Spleen (tissue), 11 donors: ENCODE data around the gene IFNLR1. TPM values are rescaled to one million over a fixed set of nuclear protein-coding genes. Genes with fewer than 3 reads are reported as not detected.

ENCODE experiments used
- DNase-seq: peaks from one replicate; pipeline ENCODE4 v3.0.0-alpha.2; 2020
- H3K27ac ChIP-seq, 8 donors: fragments of 200-600 bp; sonication (generic) in 7 of 8; 1 replicate in 4 of 8; 2 replicates in 4 of 8; pipeline versions ENCODE4 v1.5.0 to v1.8.0; 2016 to 2021; ENCODE audit warnings: inconsistent platforms in 4 of 8, mild to moderate bottlenecking in 4 of 8, moderate library complexity in 1 of 8
- H3K27me3 ChIP-seq, 7 donors: fragments of 200-600 bp; sonication (generic) in 6 of 7; replicated peaks in 1 of 7; 1 replicate in 4 of 7; 2 replicates in 3 of 7; pipeline versions ENCODE4 v1.5.0 to v1.8.0; 2016 to 2021; ENCODE audit warnings: inconsistent platforms in 3 of 7, mild to moderate bottlenecking in 1 of 7
- H3K36me3 ChIP-seq, 6 donors: fragments of 200-600 bp; sonication (generic) in 5 of 6; 1 replicate in 4 of 6; 2 replicates in 2 of 6; pipeline versions ENCODE4 v1.5.0 to v1.8.0; 2016 to 2021; ENCODE audit warnings: inconsistent platforms in 2 of 6
- H3K4me1 ChIP-seq, 6 donors: fragments of 200-600 bp; sonication (generic) in 5 of 6; 1 replicate in 3 of 6; 2 replicates in 3 of 6; pipeline versions ENCODE4 v1.5.0 to v1.8.0; 2016 to 2021; ENCODE audit warnings: inconsistent platforms in 3 of 6
- H3K4me3 ChIP-seq, 8 donors: fragments of 200-600 bp; sonication (generic) in 7 of 8; 1 replicate in 4 of 8; 2 replicates in 4 of 8; pipeline versions ENCODE4 v1.5.0 to v1.8.0; 2016 to 2021; ENCODE audit warnings: inconsistent platforms in 4 of 8, mild to moderate bottlenecking in 4 of 8, moderate library complexity in 2 of 8
- H3K9me3 ChIP-seq, 8 donors: fragments of 200-600 bp; sonication (generic) in 7 of 8; 1 replicate in 4 of 8; 2 replicates in 4 of 8; pipeline versions ENCODE4 v1.5.0 to v1.8.0; 2016 to 2021; ENCODE audit warnings: inconsistent platforms in 4 of 8
- CTCF ChIP-seq, 11 experiments: fragments of 200-600 bp in 7 of 11; fragments of 450-650 bp in 4 of 11; sonication (generic) in 4 of 11; IDR thresholded peaks in 8 of 11; conservative IDR thresholded peaks in 3 of 11; 1 replicate in 7 of 11; 2 replicates in 4 of 11; pipeline versions ENCODE4 v1.4.0 to v1.8.0; 2016 to 2021; ENCODE audit warnings: antibody characterized with exemption in 11 of 11, inconsistent platforms in 4 of 11, mild to moderate bottlenecking in 1 of 11
- POLR2A ChIP-seq, 3 donors: fragments of 450-650 bp; IDR thresholded peaks; one replicate each; pipeline ENCODE4 v1.5.1; 2017; ENCODE audit warnings: antibody characterized with exemption in 3 of 3, mild to moderate bottlenecking in 1 of 3
- POLR2AphosphoS5 ChIP-seq, 3 donors: sonication (generic); formaldehyde crosslinking; IDR thresholded peaks; one replicate each; pipeline ENCODE4 v1.5.1; 2017; ENCODE audit warnings: antibody characterized with exemption in 3 of 3
- WGBS, 5 donors: extraction: QIAGEN DNeasy Blood & Tissue Kit in 3 of 5; methylation state at CpG; one replicate each; pipeline versions ENCODE4 v1.1.5 to v1.1.7; 2013 to 2018; 5-methylcytosine and 5-hydroxymethylcytosine counted together
- intact Hi-C: fragments of 100-400 bp; cut with DNase I; formaldehyde crosslinking; loops from one replicate; pipeline ENCODE4 v1.15.0; 2023; ENCODE audit warnings: low total_unique reads
- polyA plus RNA-seq, 3 donors: library from polyadenylated mRNA; stranded (reverse); fragments of 200-250 nt; gene quantifications; one replicate each; pipeline ENCODE4 v1.2.1, GENCODE V29; 2013
- total RNA-seq, 7 donors: library from RNA; depleted of rRNA in 3 of 7; stranded (reverse); fragments of >200 nt in 3 of 7; fragmentation: NEBNext Ultra II Directional in 4 of 7; extraction: Animal tissue kit (Norgen Biotek cat#: 25700) in 4 of 7; gene quantifications; one replicate each; pipeline versions ENCODE4 v1.1.0 to v1.2.1, GENCODE V29; 2016 to 2021
- donor health status: healthy with polysubstance abuse.
- donor health status: DM: no; HTN: no; CAD: no; lungs with moderate emphysema.
- donor health status: DM: no; HTN: no; CAD: no.
- donor health status: Bipolar disorder and iron deficiency.
- donor health status: healthy.
- donor health status: DM: no; HTN: no; CAD: no.
- donor health status: DM: yes; HTN: yes; CAD: no.

IFNLR1 gene
- total and polyA plus RNA-seq, 10 donors, result 1.7 to 8.9 (median 3.6) TPM

GRCh38 chr1:24126018-24126671, 60.9 kb downstream of the IFNLR1 start:
- no peak for DNase-seq
- intact Hi-C loops, result no loop called here
- Histone ChIP-seq H3K27ac (no peak overlapping the region), H3K4me3 (no peak overlapping the region), H3K27me3 (peaks cover 0 to 4% (median 0%) of the 10 kb centered on the region in 7 donors), H3K4me1 (no peaks in the 10 kb centered on the region), H3K36me3 (no peaks in the 10 kb centered on the region), H3K9me3 (peaks cover 0 to 23% (median 19%) of the 10 kb centered on the region in 8 donors)
- TF ChIP-seq POLR2AphosphoS5 (IDR thresholded peaks at IDR 0.05) (no peak), POLR2A (IDR thresholded peaks at IDR 0.05) (no peak), CTCF (IDR thresholded peaks at IDR 0.05 in 8 of 11, conservative IDR thresholded peaks at IDR 0.05 in 3 of 11) (no peak)
- WGBS, 5 donors, result 35 to 56% (median 42%) methylated on average over 6 of the region's 6 CpGs

- WGBS, 5 donors, result 55 to 67% (median 62%) methylated on average over 4 of the region's 4 CpGs
- peaks cover 0 to 16% (median 12%) of the 10 kb centered on the region in 8 donors for H3K9me3 ChIP-seq
- peaks cover 0 to 5% (median 0%) of the 10 kb centered on the region in 7 donors for H3K27me3 ChIP-seq
- H3K4me1 ChIP-seq, result peaks cover 0 to 2% (median 0%) of the 10 kb centered on the region in 6 donors
- TF ChIP-seq CTCF (IDR thresholded peaks at IDR 0.05 in 8 of 11, conservative IDR thresholded peaks at IDR 0.05 in 3 of 11), result no peak
- no peak for TF ChIP-seq POLR2AphosphoS5 (IDR thresholded peaks at IDR 0.05)
- no peak for TF ChIP-seq POLR2A (IDR thresholded peaks at IDR 0.05)
- H3K36me3 ChIP-seq, result no peaks in the 10 kb centered on the region
- H3K4me3 ChIP-seq, result no peak overlapping the region
- DNase-seq, result no peak
- no peak overlapping the region for H3K27ac ChIP-seq
- intact Hi-C loops, result no loop called here
Observed at GRCh38 chr1:24125456-24125855, 61.6 kb downstream of the IFNLR1 start.

- H3K4me3 ChIP-seq, result no peak overlapping the region
- DNase-seq, result no peak
- intact Hi-C loops, result no loop called here
- H3K27ac ChIP-seq, result no peak overlapping the region
- TF ChIP-seq POLR2AphosphoS5 (IDR thresholded peaks at IDR 0.05) (no peak), POLR2A (IDR thresholded peaks at IDR 0.05) (no peak), CTCF (IDR thresholded peaks at IDR 0.05 in 8 of 11, conservative IDR thresholded peaks at IDR 0.05 in 3 of 11) (no peak)
- no peaks in the 10 kb centered on the region for H3K36me3 ChIP-seq
- H3K27me3 ChIP-seq, result peaks cover 0 to 7% (median 0%) of the 10 kb centered on the region in 7 donors
- peaks cover 0 to 12% (median 7%) of the 10 kb centered on the region in 8 donors for H3K9me3 ChIP-seq
- WGBS, 5 donors, result 56 to 80% (median 79%) methylated on average over 2 of the region's 2 CpGs
- H3K4me1 ChIP-seq, result peaks cover 0 to 6% (median 2%) of the 10 kb centered on the region in 6 donors
Observed at GRCh38 chr1:24124980-24125379, 62.1 kb downstream of the IFNLR1 start.

- 72 to 88% (median 84%) methylated on average over 6 of the region's 6 CpGs for WGBS, 5 donors
- Histone ChIP-seq H3K36me3 (no peaks in the 10 kb centered on the region), H3K27me3 (peaks cover 0 to 21% (median 0%) of the 10 kb centered on the region in 7 donors), H3K9me3 (no peaks in the 10 kb centered on the region), H3K4me1 (peaks cover 0 to 7% (median 2%) of the 10 kb centered on the region in 6 donors), H3K27ac (no peak overlapping the region), H3K4me3 (no peak overlapping the region)
- no peak for TF ChIP-seq POLR2AphosphoS5 (IDR thresholded peaks at IDR 0.05)
- no peak for TF ChIP-seq CTCF (IDR thresholded peaks at IDR 0.05 in 8 of 11, conservative IDR thresholded peaks at IDR 0.05 in 3 of 11)
- TF ChIP-seq POLR2A (IDR thresholded peaks at IDR 0.05), result no peak
- no peak for DNase-seq
- intact Hi-C loops, result no loop called here
Observed at GRCh38 chr1:24123611-24124010, 63.5 kb downstream of the IFNLR1 start.
